Measurements from ENCODE around the gene SCARB1.

The SCARB1 gene

GRCh38 chr12:124910561-124911478 lies 47.2 kb upstream of the SCARB1 start:
- H3K4me3 ChIP-seq (ENCODE audit: low read depth, low read length, poor library complexity, severe bottlenecking) = no peak overlapping the region
- H3K27ac ChIP-seq (ENCODE audit: low read depth, low read length, poor library complexity, severe bottlenecking) = peak overlapping the region; percentile 45
- no peak overlapping the region for H2AFZ ChIP-seq (ENCODE audit: low read length)
- no peaks in the 10 kb centered on the region for H3K27me3 ChIP-seq (ENCODE audit: insufficient read depth, low read length)
- no peak for TF ChIP-seq CTCF (IDR thresholded peaks at IDR 0.05; ENCODE audit: low read length)
- no peak for TF ChIP-seq EZH2 (IDR thresholded peaks at IDR 0.05; ENCODE audit: borderline replicate concordance, low read length)
- no peaks in the 10 kb centered on the region for H3K9me3 ChIP-seq (ENCODE audit: low read length)
- H3K4me2 ChIP-seq (ENCODE audit: low read length) = 0 out of 2 replicates have a peak overlapping the region, but pooled peaks have one; percentile 0
- peaks cover 11% of the 10 kb centered on the region for H3K4me1 ChIP-seq (ENCODE audit: insufficient read depth, low read length, severe bottlenecking)
- H3K36me3 ChIP-seq (ENCODE audit: insufficient read depth, low read length) = peaks cover 36% of the 10 kb centered on the region
- no peaks in the 10 kb centered on the region for H3K9me2 ChIP-seq (ENCODE audit: low read depth, low read length)
- H3K79me2 ChIP-seq (ENCODE audit: insufficient read depth, low read length) = peaks cover 9% of the 10 kb centered on the region
- no peak overlapping the region for H3K9ac ChIP-seq (ENCODE audit: low read length)
- H3F3A ChIP-seq (ENCODE audit: insufficient read depth, low read length) = peaks cover 25% of the 10 kb centered on the region
- H4K20me1 ChIP-seq (ENCODE audit: insufficient read depth, low read length) = no peaks in the 10 kb centered on the region

GRCh38 chr12:124909831-124910560 lies 46.3 kb upstream of the SCARB1 start:
- 0 out of 2 replicates have a peak overlapping the region, but pooled peaks have one; percentile 0 for H3K4me2 ChIP-seq (ENCODE audit: low read length)
- H3K27me3 ChIP-seq (ENCODE audit: insufficient read depth, low read length) = no peaks in the 10 kb centered on the region
- no peak overlapping the region for H3K9ac ChIP-seq (ENCODE audit: low read length)

More at GRCh38 chr12:124909831-124910560, 46.3 kb upstream of the SCARB1 start:
- H3K4me1 ChIP-seq (ENCODE audit: insufficient read depth, low read length, severe bottlenecking) = peaks cover 6% of the 10 kb centered on the region
- H3K9me3 ChIP-seq (ENCODE audit: low read length) = no peaks in the 10 kb centered on the region
- no peak overlapping the region for H3K4me3 ChIP-seq (ENCODE audit: low read depth, low read length, poor library complexity, severe bottlenecking)
- peaks cover 24% of the 10 kb centered on the region for H3F3A ChIP-seq (ENCODE audit: insufficient read depth, low read length)
- H3K79me2 ChIP-seq (ENCODE audit: insufficient read depth, low read length) = peaks cover 9% of the 10 kb centered on the region
- no peak overlapping the region for H2AFZ ChIP-seq (ENCODE audit: low read length)
- no peaks in the 10 kb centered on the region for H4K20me1 ChIP-seq (ENCODE audit: insufficient read depth, low read length)
- H3K27ac ChIP-seq (ENCODE audit: low read depth, low read length, poor library complexity, severe bottlenecking) = peak overlapping the region; percentile 45
- peaks cover 36% of the 10 kb centered on the region for H3K36me3 ChIP-seq (ENCODE audit: insufficient read depth, low read length)
- no peak for TF ChIP-seq EZH2 (IDR thresholded peaks at IDR 0.05; ENCODE audit: borderline replicate concordance, low read length)
- no peak for TF ChIP-seq CTCF (IDR thresholded peaks at IDR 0.05; ENCODE audit: low read length)
- H3K9me2 ChIP-seq (ENCODE audit: low read depth, low read length) = no peaks in the 10 kb centered on the region
